ENCODE measurements around the gene BBC3.
A peak's percentile ranks its signal among the peaks of the same experiment; 100 is the strongest.
"Not testable (repeated sequence)": the region's sequence is repeated elsewhere in the genome, so short reads cannot be mapped to it uniquely, and the experiment has no call there.

Gene BBC3

DNA sequence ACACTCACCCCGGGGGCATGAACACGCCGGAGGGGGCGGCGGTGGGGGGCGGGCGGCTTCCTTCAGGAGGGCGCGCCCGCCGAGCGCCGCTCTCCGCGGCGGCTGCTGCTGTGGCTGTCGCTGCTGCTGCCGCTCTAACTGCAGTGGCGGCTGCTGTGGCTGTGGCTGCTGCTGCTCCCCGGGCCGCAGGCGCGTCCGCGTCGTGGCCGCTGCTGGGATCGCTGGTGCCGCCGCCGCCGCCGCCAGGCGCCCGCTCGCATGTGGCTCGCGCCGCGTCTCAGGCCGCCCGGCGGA lies at the start of gene BBC3:
TSS of gene BBC3 (minus strand) at position 279 of the 294 bp plus-strand sequence. CDS start 2,768 bp downstream, outside the sequence.
- no peak for DNase-seq

DNA sequence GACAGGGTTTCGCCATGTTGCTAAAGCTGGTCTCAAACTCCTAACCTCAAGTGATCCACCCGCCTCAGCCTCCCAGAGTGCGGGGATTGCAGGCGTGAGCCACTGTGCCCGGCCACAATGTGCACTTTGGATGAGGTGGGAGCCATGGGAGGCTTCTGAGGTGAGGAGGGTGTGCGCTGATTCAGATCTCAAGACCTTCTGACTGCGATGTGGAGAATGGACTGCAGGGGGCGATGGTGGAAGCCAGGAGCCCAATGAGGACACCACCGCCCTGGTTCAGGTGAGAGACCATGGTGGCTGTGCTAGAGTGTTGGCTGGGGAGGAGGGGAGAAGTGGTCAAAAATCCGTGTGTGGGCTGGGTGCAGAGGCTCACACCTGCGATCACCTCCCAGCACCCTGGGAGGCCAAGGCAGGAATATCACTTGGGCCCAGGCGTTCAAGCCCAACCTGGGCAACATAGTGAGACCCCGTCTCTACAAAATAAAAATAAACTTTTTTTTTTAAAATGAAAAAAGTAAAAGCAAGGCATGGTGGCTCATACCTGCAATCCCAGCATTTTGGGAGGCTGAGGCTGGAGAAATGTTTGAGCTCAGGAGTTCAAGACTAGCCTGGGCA lies 49.3 kb upstream of the BBC3 start:
- no peak for DNase-seq

DNA sequence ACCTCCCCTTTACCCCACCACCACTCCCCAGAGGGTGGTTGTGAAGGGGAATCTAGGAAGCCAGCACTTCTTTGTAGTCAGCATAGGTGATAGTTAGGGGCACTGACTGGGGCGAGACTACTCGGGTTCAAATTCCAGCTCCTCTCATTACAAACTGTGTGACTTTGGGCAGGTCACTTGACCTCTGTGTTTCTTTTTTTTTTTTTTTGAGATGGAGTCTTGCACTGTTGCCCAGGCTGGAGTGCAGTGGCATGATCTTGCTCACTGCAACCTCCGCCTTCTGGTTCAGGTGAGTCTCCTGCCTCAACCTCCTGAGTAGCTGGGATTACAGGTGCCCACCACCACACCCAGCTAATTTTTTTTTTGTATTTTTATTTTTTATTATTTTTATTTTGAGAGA lies 45.5 kb upstream of the BBC3 start:
- not testable (repeated sequence) for DNase-seq

GRCh38 chr19:47275791-47276461 lies 44.9 kb upstream of the BBC3 start:
- no peak for DNase-seq

DNA sequence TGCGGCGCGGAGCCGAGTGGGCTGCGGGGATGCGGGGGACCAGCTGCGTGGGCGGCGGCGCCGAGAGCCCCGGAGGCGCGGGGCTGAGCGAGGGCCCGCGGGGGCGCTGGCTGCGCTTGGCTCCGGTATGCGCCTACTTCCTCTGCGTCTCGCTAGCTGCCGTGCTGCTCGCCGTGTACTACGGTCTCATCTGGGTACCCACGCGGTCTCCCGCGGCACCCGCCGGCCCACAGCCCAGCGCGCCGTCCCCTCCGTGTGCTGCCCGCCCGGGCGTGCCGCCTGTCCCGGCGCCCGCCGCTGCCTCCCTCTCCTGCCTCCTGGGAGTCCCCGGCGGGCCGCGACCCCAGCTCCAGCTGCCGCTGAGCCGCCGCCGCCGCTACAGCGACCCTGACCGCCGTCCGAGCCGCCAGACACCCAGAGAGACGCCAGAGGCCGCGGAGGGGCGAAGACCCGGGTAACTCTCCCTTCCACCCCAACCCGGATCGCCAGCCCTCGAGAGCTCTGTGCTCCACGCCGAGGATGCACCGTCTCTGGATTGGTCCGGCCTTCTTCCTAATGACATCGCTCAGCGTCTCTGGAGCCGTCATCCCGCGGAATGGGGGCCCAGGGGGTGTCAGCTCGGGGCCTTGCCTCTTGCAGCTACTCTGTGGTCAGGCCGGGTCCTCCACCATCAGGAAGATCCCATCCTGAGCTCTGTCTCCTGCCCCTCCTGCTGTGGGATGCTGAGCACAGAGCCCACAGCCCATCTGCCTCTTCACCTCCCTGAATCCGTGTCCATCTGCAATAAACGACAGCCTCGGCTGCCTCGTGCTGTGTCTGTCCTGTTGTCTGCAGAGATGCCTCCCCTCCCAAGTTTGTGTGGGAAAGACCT lies 44.1 kb upstream of the BBC3 start:
- DNase-seq = no peak

- DNase-seq = peak; percentile 55
Measured at GRCh38 chr19:47274071-47274890, 43.3 kb upstream of the BBC3 start, which contains the start of gene INAFM1. Gene INAFM1, plus strand, starts transcription at chr19:47274885. Its CDS starts 35 bp downstream, at chr19:47274920.

DNA sequence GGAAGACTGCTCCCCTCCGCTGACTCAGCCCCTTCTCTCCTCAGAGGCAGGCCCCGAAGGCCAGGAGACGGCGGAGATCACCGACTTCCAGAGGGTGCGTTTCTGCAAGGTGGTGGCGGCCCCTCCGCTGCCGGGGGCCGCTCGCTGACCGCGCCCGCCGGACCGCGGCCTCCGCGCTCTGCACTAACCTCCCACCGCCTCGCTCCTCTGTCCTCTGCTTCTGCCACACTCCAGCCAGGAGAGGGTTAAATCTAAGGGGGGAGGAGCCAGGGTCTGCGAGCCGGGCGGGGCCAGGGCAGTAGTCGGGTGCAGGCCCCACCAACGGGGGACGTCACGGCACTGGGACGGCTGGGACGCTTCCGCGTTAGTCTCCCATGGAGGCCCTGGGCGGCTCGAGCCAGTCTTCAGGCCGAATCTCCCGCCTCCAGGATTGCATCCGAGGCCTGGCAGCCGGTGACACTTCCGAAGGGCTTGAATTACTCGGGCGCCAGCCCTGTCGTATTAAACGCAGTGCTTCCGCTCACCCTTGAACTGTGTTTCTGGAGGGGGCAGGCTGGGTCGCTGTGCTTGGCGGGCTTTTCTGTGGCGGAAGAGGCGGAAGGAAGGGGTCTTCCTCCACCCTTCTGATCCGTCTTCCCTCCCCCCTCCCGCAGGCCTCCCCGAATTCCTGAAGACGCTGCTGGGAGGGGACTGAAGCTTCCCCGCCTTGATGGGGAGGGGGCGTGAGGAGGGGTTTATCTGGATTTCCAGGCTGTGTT lies 42.5 kb upstream of the BBC3 start:
- peak; percentile 54 for DNase-seq

DNA sequence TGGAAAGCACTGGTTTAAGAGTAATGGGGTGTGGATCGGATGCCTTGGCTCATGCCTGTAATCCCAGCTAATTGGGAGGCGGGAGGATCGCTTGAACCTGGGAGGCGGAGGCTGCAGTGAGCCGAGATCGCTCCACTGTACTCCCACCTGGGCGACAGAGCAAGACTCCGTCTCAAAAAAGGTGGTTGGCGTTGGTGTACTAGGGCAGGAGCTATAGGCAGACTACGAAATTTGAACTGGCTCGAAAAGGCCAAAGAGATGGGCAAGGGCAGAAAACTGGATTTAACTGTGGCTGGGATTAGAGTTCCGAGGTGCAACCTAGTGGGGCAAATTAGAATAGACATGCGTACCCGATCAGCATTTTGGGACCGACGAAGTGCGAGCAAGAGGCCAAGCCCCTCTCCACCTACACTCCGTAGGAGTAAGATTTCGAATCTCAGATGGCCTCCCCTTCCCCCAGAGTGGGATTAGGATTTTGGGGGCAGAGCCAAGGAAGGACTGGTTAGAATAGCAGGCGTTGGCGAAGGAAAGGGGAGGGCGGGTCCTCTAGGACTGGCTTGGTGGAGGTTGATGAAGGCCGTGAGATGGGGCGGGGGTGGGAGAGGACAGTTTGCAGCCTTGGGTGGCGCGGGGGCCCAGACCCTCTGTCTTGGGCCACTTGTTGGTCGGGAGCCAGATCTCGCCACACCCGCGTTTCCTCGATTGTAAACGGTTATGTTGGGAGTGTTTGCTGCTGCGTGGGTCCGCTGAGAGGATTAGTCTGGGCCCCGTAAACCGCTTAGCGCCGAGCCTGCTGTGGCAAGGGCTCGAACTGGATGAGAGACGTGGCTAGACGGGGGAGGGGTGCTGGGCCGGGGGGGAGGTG lies 41.7 kb upstream of the BBC3 start:
- DNase-seq = no peak

DNA sequence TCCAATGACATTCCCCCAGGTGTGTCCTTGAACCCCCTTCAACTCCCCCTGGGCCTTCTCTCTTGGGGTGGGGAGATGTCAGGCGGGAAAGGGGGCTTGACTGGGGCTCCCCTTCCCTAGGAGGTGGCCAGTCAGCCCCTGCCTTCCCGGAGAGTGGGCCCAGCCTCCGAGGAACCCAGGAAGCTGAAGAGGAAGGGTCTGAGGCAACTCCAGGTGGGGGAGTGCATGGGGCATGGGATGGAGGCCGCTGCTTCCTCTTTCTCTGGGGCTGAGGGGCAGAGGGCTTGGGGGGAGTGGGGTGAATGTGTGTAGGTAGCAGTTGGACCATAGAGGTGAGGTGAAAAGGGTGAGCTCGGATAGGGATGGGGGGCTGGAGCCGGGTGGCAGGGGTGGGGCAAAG lies 41.0 kb upstream of the BBC3 start:
- DNase-seq = no peak

DNA sequence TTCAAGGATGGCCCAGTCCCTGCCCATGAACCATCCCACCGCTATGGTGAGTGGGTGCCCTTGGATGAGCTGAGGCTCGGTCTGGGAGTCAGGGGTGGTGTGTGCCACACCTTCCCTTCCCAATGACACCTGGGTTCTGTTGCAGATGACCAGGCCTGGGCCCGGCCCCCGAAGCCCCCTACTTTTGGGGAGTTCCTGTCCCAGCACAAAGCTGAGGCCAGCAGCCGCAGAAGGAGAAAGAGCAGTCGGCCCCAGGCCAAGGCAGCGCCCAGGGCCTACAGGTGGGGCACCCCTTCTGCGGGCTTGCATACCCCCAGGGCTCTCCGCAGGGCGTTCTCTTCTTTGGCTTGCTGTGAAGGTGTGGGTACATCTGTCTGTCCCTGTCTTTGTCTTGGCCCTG lies 39.4 kb upstream of the BBC3 start:
- DNase-seq = no peak

- DNase-seq = no peak
Measured at GRCh38 chr19:47269596-47269995, 38.6 kb upstream of the BBC3 start.

DNA sequence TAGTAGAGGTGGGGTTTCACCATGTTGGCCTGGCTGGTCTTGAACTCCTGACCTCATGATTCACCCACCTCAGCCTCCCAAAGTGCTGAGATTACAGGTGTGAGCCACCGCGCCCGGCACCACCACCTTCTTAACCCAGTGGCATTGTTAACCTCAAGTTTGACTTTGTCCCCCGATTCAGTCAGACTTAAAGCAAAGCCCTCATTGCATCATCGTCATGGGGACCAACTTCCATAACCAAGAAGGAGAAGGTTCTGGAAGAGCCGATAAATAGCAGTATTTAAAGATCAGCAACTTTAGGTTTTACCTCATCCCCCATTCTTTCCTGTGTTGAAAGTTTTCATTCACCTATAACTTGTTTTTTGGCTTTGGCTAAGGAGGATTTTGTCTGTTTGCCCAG lies 37.0 kb upstream of the BBC3 start:
- DNase-seq = no peak

- no peak for DNase-seq
Measured at GRCh38 chr19:47267350-47267759, 36.4 kb upstream of the BBC3 start.

DNA sequence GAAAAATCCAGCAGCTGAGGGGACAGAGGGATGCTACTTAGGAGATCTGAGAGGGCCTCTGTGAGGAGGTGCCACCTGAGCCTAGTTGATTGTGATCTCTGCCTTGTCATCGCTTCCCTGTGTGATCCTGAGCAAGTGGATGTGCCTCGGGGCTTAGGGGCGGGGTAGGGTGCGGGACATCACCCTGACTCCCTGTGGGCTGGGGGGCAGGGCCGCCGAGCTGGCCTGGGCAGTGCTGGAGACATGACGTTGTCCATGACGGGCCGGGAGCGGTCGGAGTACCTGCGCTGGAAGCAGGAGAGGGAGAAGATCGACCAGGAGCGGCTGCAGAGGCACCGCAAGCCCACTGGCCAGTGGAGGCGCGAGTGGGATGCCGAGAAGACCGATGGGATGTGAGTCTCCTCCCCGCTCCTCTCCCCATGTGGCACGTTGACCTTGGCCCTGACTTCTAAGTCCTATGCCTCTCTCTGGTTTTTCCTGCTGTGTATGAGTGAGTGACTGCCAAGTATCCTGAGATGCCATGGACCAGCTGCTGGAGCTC lies 35.5 kb upstream of the BBC3 start:
- no peak for DNase-seq

DNA sequence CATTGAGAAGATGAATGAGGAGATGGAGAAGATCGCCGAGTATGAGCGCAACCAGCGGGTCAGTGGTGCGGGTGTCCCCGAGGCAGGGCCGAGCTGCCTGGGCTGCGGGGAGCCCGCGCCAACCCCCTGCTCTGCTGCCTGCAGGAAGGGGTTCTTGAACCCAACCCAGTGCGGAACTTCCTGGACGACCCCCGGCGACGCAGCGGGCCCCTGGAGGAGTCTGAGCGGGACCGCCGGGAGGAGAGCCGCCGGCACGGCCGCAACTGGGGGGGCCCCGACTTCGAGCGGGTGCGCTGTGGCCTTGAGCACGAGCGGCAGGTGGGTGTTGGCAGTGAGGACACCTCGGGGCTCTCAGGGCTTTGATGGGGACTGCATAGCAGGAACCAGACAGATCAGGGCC lies 33.6 kb upstream of the BBC3 start:
- DNase-seq = no peak

- not testable (repeated sequence) for DNase-seq
Measured at GRCh38 chr19:47261946-47262793, 31.2 kb upstream of the BBC3 start.

DNA sequence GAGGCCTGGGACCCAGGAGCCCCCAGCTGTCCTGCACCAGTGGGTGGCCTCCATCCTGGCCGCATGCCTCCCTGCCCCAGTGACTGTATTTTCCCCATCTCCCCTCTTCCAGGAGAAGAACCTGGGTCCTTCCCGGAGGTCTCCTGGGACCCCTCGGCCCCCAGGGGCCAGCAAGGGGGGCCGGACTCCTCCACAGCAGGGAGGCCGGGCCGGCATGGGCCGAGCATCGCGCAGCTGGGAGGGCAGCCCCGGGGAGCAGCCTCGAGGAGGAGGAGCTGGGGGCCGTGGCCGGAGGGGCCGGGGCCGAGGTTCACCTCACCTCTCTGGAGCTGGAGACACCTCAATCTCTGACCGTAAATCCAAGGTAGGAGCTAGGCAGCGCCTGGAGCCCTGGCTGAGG lies 29.5 kb upstream of the BBC3 start:
- no peak for DNase-seq

- no peak for DNase-seq
Measured at GRCh38 chr19:47258895-47259555, 28.0 kb upstream of the BBC3 start.

- no peak for DNase-seq
Measured at GRCh38 chr19:47258434-47258833, 27.4 kb upstream of the BBC3 start.

Data from SHP77 treated with DMSO at 0.1 percent for 48 hours (cell line).